Measurements from ENCODE around the gene GIT2. TPM values are rescaled to one million over a fixed set of nuclear protein-coding genes. Genes with fewer than 3 reads are reported as not detected.

Gene GIT2
- total RNA-seq, 1 experiment from 2014 or later: 21.7 TPM

DNA sequence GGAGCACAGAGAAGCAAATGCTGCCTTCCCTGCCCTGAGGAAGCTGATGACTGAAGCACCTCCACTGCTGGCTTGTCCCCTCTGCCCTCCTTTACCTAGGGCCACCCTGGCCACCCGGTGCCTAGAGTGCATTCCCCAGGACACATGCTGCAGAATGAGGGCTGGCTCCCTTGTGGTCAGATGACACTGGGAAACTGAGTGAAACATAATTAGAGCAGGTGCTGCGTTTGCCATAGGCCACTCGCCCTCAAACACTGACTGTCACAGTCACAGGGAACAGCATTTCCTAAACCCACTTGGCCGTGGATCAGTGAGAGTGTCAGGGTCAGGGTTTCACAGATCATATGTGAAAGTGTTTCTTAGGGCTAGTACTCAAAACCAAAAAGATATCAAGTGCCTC, 80.1 kb downstream of the GIT2 start:
- POLR2A ChIA-PET: no interaction called here
- no peak for ATAC-seq
- TF ChIP-seq, protein P1, sequence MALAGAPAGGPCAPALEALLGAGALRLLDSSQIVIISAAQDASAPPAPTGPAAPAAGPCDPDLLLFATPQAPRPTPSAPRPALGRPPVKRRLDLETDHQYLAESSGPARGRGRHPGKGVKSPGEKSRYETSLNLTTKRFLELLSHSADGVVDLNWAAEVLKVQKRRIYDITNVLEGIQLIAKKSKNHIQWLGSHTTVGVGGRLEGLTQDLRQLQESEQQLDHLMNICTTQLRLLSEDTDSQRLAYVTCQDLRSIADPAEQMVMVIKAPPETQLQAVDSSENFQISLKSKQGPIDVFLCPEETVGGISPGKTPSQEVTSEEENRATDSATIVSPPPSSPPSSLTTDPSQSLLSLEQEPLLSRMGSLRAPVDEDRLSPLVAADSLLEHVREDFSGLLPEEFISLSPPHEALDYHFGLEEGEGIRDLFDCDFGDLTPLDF (CRISPR knock-in tag; IDR thresholded peaks at IDR 0.05): no peak
- no peak for TF ChIP-seq MYBL2 (CRISPR knock-in tag; IDR thresholded peaks at IDR 0.05)
- TF ChIP-seq CBFB (CRISPR knock-in tag; IDR thresholded peaks at IDR 0.05; ENCODE audit: low read depth): no peak
- TF ChIP-seq IRF2 (CRISPR knock-in tag; IDR thresholded peaks at IDR 0.05; ENCODE audit: borderline replicate concordance, low read depth): no peak
- no peak for TF ChIP-seq FOXK1 (CRISPR knock-in tag; IDR thresholded peaks at IDR 0.05)
- no peak for TF ChIP-seq CREM (CRISPR knock-in tag; IDR thresholded peaks at IDR 0.05)
- TF ChIP-seq KAT7 (CRISPR knock-in tag; IDR thresholded peaks at IDR 0.05; ENCODE audit: borderline replicate concordance): no peak
- TF ChIP-seq, protein P2, sequence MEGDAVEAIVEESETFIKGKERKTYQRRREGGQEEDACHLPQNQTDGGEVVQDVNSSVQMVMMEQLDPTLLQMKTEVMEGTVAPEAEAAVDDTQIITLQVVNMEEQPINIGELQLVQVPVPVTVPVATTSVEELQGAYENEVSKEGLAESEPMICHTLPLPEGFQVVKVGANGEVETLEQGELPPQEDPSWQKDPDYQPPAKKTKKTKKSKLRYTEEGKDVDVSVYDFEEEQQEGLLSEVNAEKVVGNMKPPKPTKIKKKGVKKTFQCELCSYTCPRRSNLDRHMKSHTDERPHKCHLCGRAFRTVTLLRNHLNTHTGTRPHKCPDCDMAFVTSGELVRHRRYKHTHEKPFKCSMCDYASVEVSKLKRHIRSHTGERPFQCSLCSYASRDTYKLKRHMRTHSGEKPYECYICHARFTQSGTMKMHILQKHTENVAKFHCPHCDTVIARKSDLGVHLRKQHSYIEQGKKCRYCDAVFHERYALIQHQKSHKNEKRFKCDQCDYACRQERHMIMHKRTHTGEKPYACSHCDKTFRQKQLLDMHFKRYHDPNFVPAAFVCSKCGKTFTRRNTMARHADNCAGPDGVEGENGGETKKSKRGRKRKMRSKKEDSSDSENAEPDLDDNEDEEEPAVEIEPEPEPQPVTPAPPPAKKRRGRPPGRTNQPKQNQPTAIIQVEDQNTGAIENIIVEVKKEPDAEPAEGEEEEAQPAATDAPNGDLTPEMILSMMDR (IDR thresholded peaks at IDR 0.05): no peak
- no peak for TF ChIP-seq SMAD3 (CRISPR knock-in tag; IDR thresholded peaks at IDR 0.05; ENCODE audit: borderline replicate concordance)
- no peak for TF ChIP-seq SMAD4 (CRISPR knock-in tag; IDR thresholded peaks at IDR 0.05)
- no peak for TF ChIP-seq GRHL2 (CRISPR knock-in tag; IDR thresholded peaks at IDR 0.05; ENCODE audit: insufficient replicate concordance, severe bottlenecking)
- no peak for TF ChIP-seq FOXP1 (CRISPR knock-in tag; IDR thresholded peaks at IDR 0.05; ENCODE audit: borderline replicate concordance)
- TF ChIP-seq, protein P3, sequence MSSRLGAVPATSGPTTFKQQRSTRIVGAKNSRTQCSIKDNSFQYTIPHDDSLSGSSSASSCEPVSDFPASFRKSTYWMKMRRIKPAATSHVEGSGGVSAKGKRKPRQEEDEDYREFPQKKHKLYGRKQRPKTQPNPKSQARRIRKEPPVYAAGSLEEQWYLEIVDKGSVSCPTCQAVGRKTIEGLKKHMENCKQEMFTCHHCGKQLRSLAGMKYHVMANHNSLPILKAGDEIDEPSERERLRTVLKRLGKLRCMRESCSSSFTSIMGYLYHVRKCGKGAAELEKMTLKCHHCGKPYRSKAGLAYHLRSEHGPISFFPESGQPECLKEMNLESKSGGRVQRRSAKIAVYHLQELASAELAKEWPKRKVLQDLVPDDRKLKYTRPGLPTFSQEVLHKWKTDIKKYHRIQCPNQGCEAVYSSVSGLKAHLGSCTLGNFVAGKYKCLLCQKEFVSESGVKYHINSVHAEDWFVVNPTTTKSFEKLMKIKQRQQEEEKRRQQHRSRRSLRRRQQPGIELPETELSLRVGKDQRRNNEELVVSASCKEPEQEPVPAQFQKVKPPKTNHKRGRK (CRISPR knock-in tag; IDR thresholded peaks at IDR 0.05; ENCODE audit: borderline replicate concordance): no peak
- TF ChIP-seq, protein P4, sequence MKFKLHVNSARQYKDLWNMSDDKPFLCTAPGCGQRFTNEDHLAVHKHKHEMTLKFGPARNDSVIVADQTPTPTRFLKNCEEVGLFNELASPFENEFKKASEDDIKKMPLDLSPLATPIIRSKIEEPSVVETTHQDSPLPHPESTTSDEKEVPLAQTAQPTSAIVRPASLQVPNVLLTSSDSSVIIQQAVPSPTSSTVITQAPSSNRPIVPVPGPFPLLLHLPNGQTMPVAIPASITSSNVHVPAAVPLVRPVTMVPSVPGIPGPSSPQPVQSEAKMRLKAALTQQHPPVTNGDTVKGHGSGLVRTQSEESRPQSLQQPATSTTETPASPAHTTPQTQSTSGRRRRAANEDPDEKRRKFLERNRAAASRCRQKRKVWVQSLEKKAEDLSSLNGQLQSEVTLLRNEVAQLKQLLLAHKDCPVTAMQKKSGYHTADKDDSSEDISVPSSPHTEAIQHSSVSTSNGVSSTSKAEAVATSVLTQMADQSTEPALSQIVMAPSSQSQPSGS (CRISPR knock-in tag; IDR thresholded peaks at IDR 0.05; ENCODE audit: borderline replicate concordance, low read depth): no peak
- TF ChIP-seq, protein P5, sequence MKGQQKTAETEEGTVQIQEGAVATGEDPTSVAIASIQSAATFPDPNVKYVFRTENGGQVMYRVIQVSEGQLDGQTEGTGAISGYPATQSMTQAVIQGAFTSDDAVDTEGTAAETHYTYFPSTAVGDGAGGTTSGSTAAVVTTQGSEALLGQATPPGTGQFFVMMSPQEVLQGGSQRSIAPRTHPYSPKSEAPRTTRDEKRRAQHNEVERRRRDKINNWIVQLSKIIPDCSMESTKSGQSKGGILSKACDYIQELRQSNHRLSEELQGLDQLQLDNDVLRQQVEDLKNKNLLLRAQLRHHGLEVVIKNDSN (CRISPR knock-in tag; IDR thresholded peaks at IDR 0.05): no peak
- TF ChIP-seq TCF7 (CRISPR knock-in tag; IDR thresholded peaks at IDR 0.05; ENCODE audit: low read depth): no peak
- Mint-ChIP-seq H3K9me3 (peaks cover 5% of the 10 kb centered on the region; the same call in 1 of the 2 replicates), H3K27me3 (ENCODE audit: low read depth) (no peaks in the 10 kb centered on the region; the same call in 1 of the 2 replicates), H3K36me3 (peaks cover 36% of the 10 kb centered on the region), H3K4me1 (peaks cover 10% of the 10 kb centered on the region; the same call in 1 of the 2 replicates), H3K4me3 (no peak overlapping the region), H3K27ac (no peak overlapping the region)
- CTCF ChIA-PET: interaction anchor here (1.0 kb wide), 1 partner anchor 12 kb away, joined by 3 read pairs; no protein-coding TSS in a partner anchor
- no peak for DNase-seq (ENCODE audit: low spot score)

DNA sequence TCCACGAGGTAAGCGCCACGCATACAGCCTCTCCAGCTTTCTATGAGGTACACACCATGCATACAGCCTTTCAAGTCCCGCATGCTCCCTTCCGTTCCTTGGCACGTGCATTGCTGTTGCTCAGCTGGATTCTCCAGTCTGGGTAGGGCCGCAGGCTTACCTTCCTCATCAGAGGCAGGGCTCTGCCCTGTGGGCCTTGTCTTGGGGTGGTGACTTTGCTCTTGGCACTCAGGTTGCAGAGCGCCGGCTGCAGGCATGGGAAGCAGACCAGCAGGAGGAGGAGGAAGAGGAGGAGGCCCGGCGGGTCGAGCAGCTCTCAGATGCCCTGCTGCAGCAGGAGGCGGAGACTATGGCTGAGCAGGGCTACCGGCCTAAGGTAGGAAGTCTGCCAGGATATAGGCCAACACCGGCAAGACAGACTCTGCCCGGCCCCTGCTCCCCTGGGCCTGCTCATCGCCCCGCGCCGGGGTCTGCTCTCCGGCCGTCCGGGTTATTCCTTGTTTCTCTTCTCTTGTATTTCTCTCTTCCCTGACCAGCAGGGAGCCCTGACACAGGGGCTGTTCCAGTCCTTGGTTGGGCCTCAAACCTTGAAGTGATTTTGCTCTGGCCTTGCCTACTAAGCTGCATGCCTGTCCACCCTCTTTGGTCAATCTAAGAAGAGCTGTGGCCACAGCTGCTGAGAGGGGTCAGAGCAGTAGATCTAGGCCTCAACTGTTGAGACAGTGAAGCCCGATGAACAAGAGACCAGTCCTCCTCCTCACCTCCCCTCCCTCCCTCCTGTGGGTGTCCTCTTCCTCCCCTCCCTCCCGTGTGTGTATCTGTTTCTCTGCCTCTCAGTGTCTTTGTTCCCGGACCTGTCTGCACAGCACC, 80.8 kb downstream of the GIT2 start:
- ATAC-seq (peak; percentile 18; the same call in 1 of the 2 replicates), DNase-seq (ENCODE audit: low spot score) (no peak)
- Mint-ChIP-seq H3K27ac (0 out of 2 replicates have a peak overlapping the region, but pooled peaks have one; percentile 77), H3K9me3 (peaks cover 5% of the 10 kb centered on the region; the same call in 1 of the 2 replicates), H3K36me3 (peaks cover 33% of the 10 kb centered on the region), H3K4me1 (peaks cover 14% of the 10 kb centered on the region), H3K27me3 (ENCODE audit: low read depth) (peaks cover 5% of the 10 kb centered on the region), H3K4me3 (no peak overlapping the region)
- POLR2A ChIA-PET: no interaction called here
- CTCF ChIA-PET: interaction anchor here (1.0 to 2.7 kb wide), 5 partner anchors 13 to 70 kb away, joined by 3 to 11 read pairs (median 3); no protein-coding TSS in a partner anchor
- TF ChIP-seq PRRX2 (CRISPR knock-in tag; IDR thresholded peaks at IDR 0.05): no peak
- TF ChIP-seq, protein P6, sequence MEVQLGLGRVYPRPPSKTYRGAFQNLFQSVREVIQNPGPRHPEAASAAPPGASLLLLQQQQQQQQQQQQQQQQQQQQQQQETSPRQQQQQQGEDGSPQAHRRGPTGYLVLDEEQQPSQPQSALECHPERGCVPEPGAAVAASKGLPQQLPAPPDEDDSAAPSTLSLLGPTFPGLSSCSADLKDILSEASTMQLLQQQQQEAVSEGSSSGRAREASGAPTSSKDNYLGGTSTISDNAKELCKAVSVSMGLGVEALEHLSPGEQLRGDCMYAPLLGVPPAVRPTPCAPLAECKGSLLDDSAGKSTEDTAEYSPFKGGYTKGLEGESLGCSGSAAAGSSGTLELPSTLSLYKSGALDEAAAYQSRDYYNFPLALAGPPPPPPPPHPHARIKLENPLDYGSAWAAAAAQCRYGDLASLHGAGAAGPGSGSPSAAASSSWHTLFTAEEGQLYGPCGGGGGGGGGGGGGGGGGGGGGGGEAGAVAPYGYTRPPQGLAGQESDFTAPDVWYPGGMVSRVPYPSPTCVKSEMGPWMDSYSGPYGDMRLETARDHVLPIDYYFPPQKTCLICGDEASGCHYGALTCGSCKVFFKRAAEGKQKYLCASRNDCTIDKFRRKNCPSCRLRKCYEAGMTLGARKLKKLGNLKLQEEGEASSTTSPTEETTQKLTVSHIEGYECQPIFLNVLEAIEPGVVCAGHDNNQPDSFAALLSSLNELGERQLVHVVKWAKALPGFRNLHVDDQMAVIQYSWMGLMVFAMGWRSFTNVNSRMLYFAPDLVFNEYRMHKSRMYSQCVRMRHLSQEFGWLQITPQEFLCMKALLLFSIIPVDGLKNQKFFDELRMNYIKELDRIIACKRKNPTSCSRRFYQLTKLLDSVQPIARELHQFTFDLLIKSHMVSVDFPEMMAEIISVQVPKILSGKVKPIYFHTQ (CRISPR knock-in tag; IDR thresholded peaks at IDR 0.05): no peak
- no peak for TF ChIP-seq KAT7 (CRISPR knock-in tag; IDR thresholded peaks at IDR 0.05; ENCODE audit: borderline replicate concordance)
- no peak for TF ChIP-seq ESRRA (CRISPR knock-in tag; IDR thresholded peaks at IDR 0.05; ENCODE audit: borderline replicate concordance)
- no peak for TF ChIP-seq NR1H2 (CRISPR knock-in tag; IDR thresholded peaks at IDR 0.05)
- no peak for TF ChIP-seq OVOL2 (CRISPR knock-in tag; IDR thresholded peaks at IDR 0.05; ENCODE audit: borderline replicate concordance)
- TF ChIP-seq CREB1 (CRISPR knock-in tag; IDR thresholded peaks at IDR 0.05): no peak
- TF ChIP-seq, protein P7, sequence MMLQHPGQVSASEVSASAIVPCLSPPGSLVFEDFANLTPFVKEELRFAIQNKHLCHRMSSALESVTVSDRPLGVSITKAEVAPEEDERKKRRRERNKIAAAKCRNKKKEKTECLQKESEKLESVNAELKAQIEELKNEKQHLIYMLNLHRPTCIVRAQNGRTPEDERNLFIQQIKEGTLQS (CRISPR knock-in tag; conservative IDR thresholded peaks at IDR 0.05): no peak

Data from WTC11 (cell line).